ENCODE data around the gene DNAJA4.

The DNAJA4 gene

GRCh38 chr15:78317145-78317836, 52.9 kb downstream of the DNAJA4 start:
- no peak for DNase-seq

GRCh38 chr15:78319588-78319987, 55.2 kb downstream of the DNAJA4 start:
- DNase-seq: no peak

- DNase-seq: no peak
Measured at GRCh38 chr15:78320183-78320582, 55.8 kb downstream of the DNAJA4 start.

- DNase-seq: no peak
Measured at GRCh38 chr15:78321041-78321570, 56.7 kb downstream of the DNAJA4 start.

GRCh38 chr15:78321786-78322185, 57.4 kb downstream of the DNAJA4 start:
- no peak for DNase-seq

GRCh38 chr15:78322243-78322642, 57.9 kb downstream of the DNAJA4 start:
- no peak for DNase-seq

- no peak for DNase-seq
Measured at GRCh38 chr15:78322724-78323521, 58.6 kb downstream of the DNAJA4 start.

- DNase-seq: no peak
Measured at GRCh38 chr15:78323693-78324092, 59.3 kb downstream of the DNAJA4 start.

GRCh38 chr15:78324144-78324543, 59.8 kb downstream of the DNAJA4 start:
- DNase-seq: no peak

GRCh38 chr15:78325092-78325843, 60.9 kb downstream of the DNAJA4 start:
- no peak for DNase-seq

- no peak for DNase-seq
Measured at GRCh38 chr15:78327466-78327865, 63.1 kb downstream of the DNAJA4 start.

- DNase-seq: no peak
Measured at GRCh38 chr15:78329625-78330024, 65.3 kb downstream of the DNAJA4 start.
